A673 (cell line): ENCODE data around the gene KRR1.

ENCODE experiments used
- CTCF ChIP-seq: fragments of 300-800, 200-600 bp; sonication (generic); conservative IDR thresholded peaks from 2 replicates; pipeline ENCODE4 v1.5.1; 2017; ENCODE audit warnings: low read depth, mild to moderate bottlenecking, antibody characterized with exemption, low read length, moderate library complexity, mixed read lengths
- EZH2 ChIP-seq: fragments of 200-600 bp; sonication (generic); IDR thresholded peaks from 2 replicates; pipeline ENCODE4 v1.6.1; 2017; ENCODE audit warnings: borderline replicate concordance, low read depth, mild to moderate bottlenecking, mixed read lengths, antibody characterized with exemption, low read length; ENCODE audit not compliant: poor library complexity, severe bottlenecking

- TF ChIP-seq CTCF (no peak), EZH2 (no peak)
These were observed 31.5 kb upstream of the KRR1 start for GRCh38 chr12:75542942-75543341.
